ENCODE measurements around the gene KLHL6. TPM values are rescaled to one million over a fixed set of nuclear protein-coding genes. Genes with fewer than 3 reads are reported as not detected.

Gene KLHL6
- total and polyA plus RNA-seq, 2 of the 8 experiments (the other 6 are each of a cell fraction or from before 2014, with no cell fraction given) = 0.05 TPM; not detected in 1

DNA sequence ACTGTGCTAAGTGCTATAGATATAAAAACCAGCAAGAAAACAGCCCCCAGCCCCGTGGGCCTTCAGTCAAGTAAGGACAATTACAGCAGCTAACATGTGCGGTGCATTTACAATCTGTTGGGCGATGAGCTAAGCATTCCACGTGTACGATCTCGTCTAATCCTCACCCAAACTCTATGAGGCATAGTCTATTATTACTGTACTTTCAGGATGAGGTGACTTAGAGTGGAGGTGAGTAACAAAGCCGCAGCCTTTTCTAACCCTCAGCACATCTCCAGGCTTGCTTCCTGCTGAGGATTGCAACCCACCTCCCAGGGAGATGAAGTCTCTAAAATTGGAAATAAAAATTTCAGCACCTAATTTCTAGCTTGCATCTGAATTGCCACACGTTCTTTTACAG is 73.9 kb downstream of the KLHL6 start:
- H2BK120ac ChIP-seq (replicated peaks; ENCODE audit: low read depth, low read length) = no peak overlapping the region
- no peaks in the 10 kb centered on the region for H3K23me2 ChIP-seq (ENCODE audit: low read depth, low read length)
- H2BK5ac ChIP-seq (ENCODE audit: low read depth, low read length) = no peak overlapping the region
- H3K36me3 ChIP-seq (ENCODE audit: control insufficient read depth in 2 of 4, insufficient read depth in 4 of 4, low read length in 3 of 4) = no peaks in the 10 kb centered on the region
- no peak overlapping the region for H4K5ac ChIP-seq (ENCODE audit: insufficient read length, low read depth, low read length)
- no peak overlapping the region for H3K4me2 ChIP-seq (ENCODE audit: insufficient read depth in 1 of 2, low read depth in 2 of 2, low read length in 2 of 2)
- H3K27me3 ChIP-seq (replicated peaks in 1 of 4; ENCODE audit: control insufficient read depth in 3 of 4, extremely low read depth in 1 of 4, insufficient read depth in 3 of 4, low read length in 3 of 4) = no peaks in the 10 kb centered on the region
- peaks cover 0 to 7% (median 3%) of the 10 kb centered on the region in 4 experiments; a peak in 2 of 7 replicates for H3K4me1 ChIP-seq (replicated peaks in 1 of 4; ENCODE audit: control insufficient read depth in 3 of 4, insufficient read depth in 4 of 4, low read length in 3 of 4)
- H3K4ac ChIP-seq (replicated peaks; ENCODE audit: insufficient read length, low read depth, low read length) = no peak overlapping the region
- CTCF ChIA-PET (ENCODE audit: partially characterized antibody) = interaction anchor here (0.6 to 1.9 kb wide), 12 partner anchors 9 to 637 kb away, joined by 3 to 11 read pairs (median 3); no protein-coding TSS in a partner anchor
- H4K91ac ChIP-seq (replicated peaks; ENCODE audit: insufficient read length, low read length) = no peak overlapping the region
- TF ChIP-seq RAD21 (IDR thresholded peaks at IDR 0.05 in 1 of 2, conservative IDR thresholded peaks at IDR 0.05 in 1 of 2; ENCODE audit: low read depth in 2 of 2, low read length in 2 of 2) (no peak), MAFK (IDR thresholded peaks at IDR 0.05; ENCODE audit: low read depth, low read length) (no peak), POU5F1 (IDR thresholded peaks at IDR 0.05; ENCODE audit: low read depth, low read length) (no peak), CEBPB (IDR thresholded peaks at IDR 0.05; ENCODE audit: low read depth, low read length) (no peak), SIN3A (conservative IDR thresholded peaks at IDR 0.05 in 1 of 2, IDR thresholded peaks at IDR 0.05 in 1 of 2; ENCODE audit: low read depth in 1 of 2, low read length in 2 of 2) (no peak), EZH2 (IDR thresholded peaks at IDR 0.05; ENCODE audit: low read depth, low read length, severe bottlenecking) (no peak), KDM4A (IDR thresholded peaks at IDR 0.05; ENCODE audit: low read depth, low read length, severe bottlenecking) (no peak), ZNF274 (IDR thresholded peaks at IDR 0.05; ENCODE audit: borderline replicate concordance, extremely low read depth, low read length) (no peak), CBX5 (IDR thresholded peaks at IDR 0.05; ENCODE audit: low read depth, low read length) (no peak), PHF8 (conservative IDR thresholded peaks at IDR 0.05; ENCODE audit: low read depth, low read length) (no peak), KDM5A (IDR thresholded peaks at IDR 0.05; ENCODE audit: low read length) (no peak)
- no peak overlapping the region for H3K14ac ChIP-seq (ENCODE audit: insufficient read length)
- H3K4me3 ChIP-seq (ENCODE audit: extremely low read depth in 1 of 4, insufficient read depth in 2 of 4, low read depth in 3 of 4, low read length in 4 of 4) = no peak overlapping the region
- WGBS, 2 experiments (ENCODE audit: extremely low coverage in 1 of 2, insufficient coverage in 1 of 2, insufficient read length in 1 of 2, insufficient replicate concordance in 2 of 2, low coverage in 1 of 2, low lambda C conversion rate in 2 of 2, missing lambda C conversion rate in 1 of 2) = 88% methylated on average over 8 of the region's 8 CpGs; no CpG with 5 or more reads in 1 of the 2 experiments
- H2BK15ac ChIP-seq (ENCODE audit: low read length) = no peak overlapping the region
- FAIRE-seq (no peak), DNase-seq (ENCODE audit: low read depth in 1 of 2, low spot score in 2 of 2) (peak in 1 of 2 experiments; percentile 6)
- no peaks in the 10 kb centered on the region for H3K79me1 ChIP-seq (ENCODE audit: low read depth, low read length)
- POLR2A ChIA-PET (ENCODE audit: partially characterized antibody) = no interaction called here
- no peak overlapping the region for H2BK20ac ChIP-seq (ENCODE audit: low read length)
- no peak overlapping the region for H3K27ac ChIP-seq (ENCODE audit: low read depth, low read length)
- no peak overlapping the region for H3K18ac ChIP-seq (ENCODE audit: extremely low read depth, low read length)
- no peaks in the 10 kb centered on the region; a peak in 1 of 4 replicates for H3K9me3 ChIP-seq (ENCODE audit: insufficient read depth in 2 of 2, low read depth in 1 of 2, low read length in 1 of 2)
- H4K20me1 ChIP-seq (replicated peaks in 1 of 2; ENCODE audit: control insufficient read depth in 1 of 2, insufficient read depth in 2 of 2, low read length in 2 of 2) = no peaks in the 10 kb centered on the region
- no peak overlapping the region for H2BK12ac ChIP-seq (ENCODE audit: low read depth, low read length)
- no peak overlapping the region for H4K8ac ChIP-seq (ENCODE audit: extremely low read depth, insufficient read depth, low read length)
- H2AK5ac ChIP-seq (ENCODE audit: low read depth, low read length) = no peak overlapping the region
- H3K23ac ChIP-seq (ENCODE audit: insufficient read length) = no peak overlapping the region
- H3K9ac ChIP-seq (replicated peaks in 1 of 4; ENCODE audit: extremely low read depth in 1 of 4, low read depth in 3 of 4, low read length in 3 of 4) = no peak overlapping the region
- H2AFZ ChIP-seq (ENCODE audit: low read length) = no peak overlapping the region
- H3K56ac ChIP-seq (replicated peaks; ENCODE audit: insufficient read length, low read depth, low read length) = no peak overlapping the region
- no peaks in the 10 kb centered on the region for H3K79me2 ChIP-seq (ENCODE audit: control insufficient read depth in 1 of 2, insufficient read depth in 2 of 2, low read length in 2 of 2)
